ENCODE measurements around the gene LAMC1.
"Not testable (repeated sequence)": the region's sequence is repeated elsewhere in the genome, so short reads cannot be mapped to it uniquely, and the experiment has no call there.

LAMC1 gene

DNA sequence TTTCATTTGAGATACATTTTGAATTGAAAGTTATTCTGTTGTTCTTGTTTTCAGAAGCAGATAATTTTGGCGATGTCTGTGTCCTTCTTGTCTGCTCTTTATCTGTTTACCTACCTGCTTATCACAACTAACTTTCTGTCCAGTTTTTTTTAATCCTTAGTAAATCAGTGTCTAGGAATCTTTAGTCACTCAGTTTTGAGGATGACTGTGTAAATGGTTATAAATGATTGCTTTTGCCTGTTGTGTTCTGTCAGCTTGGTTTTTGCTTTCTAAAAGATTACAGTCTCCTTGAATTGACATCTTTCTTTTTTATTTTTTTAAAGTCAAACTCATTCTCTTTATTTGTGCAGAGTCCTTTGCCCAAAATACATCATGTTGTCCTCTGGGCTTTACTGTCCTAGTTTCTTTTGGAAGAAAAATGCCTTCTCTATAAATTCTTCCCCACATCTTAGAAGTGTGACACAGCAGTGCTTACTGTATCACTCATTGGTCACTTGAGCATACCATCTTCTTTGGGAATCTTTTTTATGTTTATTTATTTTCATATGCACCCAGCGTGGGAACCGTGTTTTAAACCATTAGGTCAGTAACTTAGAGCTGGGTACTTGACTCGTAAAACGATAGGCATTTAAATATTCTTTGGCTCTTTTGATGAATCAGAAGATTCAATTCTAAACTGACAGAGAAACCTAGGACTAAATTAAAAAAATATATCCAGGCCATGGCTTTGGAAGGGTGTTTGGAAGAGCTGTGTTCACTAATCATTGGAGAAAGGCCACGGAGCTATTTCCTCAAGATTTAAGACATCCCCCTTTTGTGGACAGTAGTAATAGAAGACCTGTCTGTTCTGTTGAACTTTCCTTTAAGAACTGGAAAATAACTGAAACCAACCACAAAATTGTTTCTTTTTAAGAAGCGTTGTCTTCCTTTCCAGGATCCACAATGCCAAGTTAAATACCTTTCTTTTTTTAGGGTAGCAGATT lies 20.9 kb downstream of the LAMC1 start:
- no peak for DNase-seq (ENCODE audit: low read depth in 2 of 2)

DNA sequence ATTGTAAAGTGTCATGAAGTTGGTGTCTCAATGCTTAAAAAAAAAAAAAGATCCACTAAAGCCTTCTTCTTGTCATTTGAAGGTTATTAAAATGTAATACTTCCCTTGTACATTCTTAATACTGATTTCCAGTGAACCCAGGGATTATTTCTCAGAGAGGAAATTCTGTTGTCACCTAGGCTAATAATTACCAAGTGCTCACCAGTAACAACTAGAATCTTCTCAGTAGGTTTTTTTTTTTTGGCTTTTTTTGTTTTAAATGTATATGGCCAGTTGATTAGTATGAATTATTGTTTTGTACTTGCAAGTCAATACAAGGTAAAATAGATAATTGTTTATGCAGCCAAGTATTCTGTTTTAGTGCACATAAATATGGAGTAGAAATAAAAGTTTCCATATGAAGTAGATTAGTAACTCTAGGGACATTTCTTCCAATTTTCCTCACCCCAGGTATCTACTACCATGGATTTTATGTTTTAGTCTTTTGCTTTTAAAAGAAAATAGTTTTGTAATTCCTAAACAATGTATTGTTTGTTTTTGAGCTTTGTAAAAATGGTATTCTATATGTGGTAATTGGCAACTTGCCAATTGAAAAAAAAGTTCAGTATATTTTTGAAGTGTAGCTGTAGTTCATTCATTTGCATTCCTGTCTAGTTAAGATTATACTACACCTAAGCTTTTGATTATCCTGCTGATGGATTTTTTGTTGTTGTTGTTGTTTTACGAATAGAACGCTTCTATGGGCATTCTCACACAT lies 21.9 kb downstream of the LAMC1 start:
- DNase-seq (ENCODE audit: low read depth in 2 of 2): no peak

DNA sequence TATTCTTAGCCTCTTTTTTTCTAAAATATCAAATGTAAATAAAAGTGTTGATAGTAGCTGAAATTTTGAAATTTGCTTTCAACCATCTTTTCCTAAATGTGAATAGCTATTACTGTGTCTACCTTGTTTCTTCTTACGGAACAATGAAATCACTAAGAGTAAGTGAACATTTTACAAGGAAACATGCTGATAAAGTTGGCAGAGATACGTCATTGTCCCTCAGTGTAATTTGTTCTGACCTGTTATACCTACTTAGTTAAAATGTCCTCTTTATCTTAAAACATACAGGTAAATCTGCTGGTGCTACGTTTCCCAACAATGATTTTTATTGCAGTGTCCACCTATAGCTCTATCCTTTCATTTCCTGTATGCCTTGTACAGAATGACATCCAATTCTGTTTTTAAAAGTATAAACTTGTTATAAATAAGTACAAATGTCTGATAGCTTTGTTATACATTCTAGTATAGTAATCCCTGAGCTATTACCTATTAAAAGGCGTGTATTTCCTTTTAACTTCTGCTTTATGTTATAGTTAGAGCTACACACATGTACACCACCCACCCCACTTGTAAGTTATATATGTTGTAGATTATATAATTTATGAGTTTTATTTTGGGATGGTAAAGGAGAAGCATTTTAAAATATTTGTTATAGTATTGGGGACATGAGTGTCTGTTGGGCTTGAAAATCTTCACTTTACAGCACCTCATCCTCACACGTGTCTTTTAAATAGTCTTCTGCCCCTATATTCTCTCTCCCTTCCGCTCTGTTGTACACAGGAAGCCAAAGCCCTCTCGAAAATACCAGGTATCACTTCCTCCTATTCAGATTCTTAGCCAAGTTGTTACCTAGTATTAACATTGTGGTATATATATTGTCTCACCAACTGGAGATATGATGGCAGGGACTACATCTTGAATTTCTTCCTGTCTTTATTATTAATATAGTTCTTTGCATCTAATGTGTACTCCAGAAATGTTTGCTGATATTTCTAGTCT lies 25.2 kb downstream of the LAMC1 start:
- DNase-seq (ENCODE audit: low read depth in 2 of 2): no peak

DNA sequence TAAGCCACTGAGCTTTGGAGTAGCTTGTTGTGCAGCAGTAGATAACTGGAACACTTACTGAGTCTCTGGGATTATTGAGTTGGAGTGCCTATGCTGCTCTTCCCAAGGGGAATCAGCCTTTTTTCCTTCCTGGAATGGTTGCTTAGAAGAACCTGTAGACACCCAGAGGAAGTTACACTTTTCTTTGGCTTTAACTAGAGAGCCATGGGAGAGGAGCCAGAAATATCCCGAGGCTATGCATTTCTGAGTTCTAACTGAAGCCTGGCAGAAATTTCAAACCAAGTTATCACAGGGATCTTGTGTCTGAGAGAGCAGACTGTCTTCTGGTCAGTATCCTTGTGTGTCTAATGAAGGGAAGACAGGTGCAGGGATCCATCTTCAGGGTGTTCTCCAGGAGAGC lies 28.3 kb downstream of the LAMC1 start:
- DNase-seq (ENCODE audit: low read depth in 2 of 2): no peak

DNA sequence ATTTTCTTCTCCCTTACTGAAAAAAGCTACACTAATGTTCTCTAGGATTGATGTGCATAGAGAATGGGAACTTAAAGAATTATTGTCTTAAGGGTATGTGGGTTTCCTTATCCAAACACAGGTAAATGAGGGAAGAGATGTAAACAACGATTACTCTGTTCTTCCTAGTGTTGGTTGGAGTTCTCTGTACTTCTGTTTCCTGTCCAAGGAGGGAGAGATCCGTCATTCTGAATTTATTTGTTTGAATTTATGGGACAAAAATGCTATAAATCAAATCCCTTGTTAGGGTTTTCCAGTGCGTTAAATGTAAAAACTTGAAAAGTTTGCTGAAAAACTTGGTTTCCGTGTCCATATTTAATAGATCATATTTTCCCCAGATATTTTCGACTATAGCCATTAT lies 29.6 kb downstream of the LAMC1 start:
- no peak for DNase-seq (ENCODE audit: low read depth in 2 of 2)

DNA sequence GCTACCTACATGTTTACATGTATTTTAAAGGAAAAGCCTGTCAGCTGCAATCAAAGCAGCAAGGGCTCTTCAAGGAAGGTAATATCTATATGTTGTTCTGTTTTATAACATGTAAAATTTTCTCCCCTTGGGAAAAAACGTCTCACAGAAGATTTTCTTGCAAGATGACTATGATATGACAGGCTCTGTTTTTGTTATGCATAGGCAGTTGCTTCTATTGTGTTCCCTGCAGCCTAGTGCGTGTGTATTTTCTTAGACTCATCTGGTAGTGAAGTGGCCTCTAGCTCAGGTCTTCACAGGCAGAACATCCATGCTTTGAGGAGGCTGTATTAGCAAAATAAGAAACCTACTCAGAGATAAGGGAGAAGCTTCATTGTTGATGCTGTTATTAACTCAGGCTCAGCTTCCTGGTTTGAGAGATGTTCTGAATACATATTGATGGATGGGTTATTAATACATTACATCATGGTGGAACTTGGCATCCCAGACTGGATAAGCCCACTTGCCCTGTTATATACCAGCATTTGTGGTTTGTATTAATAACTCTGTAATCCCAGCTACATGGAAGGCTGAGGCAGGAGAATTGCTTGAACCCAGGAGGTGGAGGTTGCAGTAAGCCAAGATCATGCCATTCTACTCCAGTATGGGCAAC lies 35.8 kb downstream of the LAMC1 start:
- no peak for DNase-seq (ENCODE audit: low read depth in 2 of 2)

DNA sequence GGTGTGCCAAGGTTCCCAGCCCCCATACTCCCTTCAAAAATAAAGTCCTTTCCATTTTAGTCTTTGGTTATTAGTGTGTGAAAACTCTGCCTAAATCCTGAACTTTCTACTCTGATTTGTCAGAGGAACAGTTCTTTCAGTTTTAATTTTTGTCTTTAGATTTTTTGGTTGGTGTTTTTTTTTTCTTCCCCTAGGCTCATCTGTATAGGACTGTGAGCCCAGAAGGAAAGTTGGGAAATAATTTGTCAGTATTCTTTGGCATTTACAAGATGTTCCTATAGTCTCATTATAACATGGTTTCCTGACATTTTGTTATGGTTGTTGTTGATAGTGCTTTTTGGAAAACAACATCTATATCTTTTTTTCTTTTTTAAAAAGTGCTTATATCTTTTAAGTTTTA lies 38.0 kb downstream of the LAMC1 start:
- no peak for DNase-seq (ENCODE audit: low read depth in 2 of 2)

DNA sequence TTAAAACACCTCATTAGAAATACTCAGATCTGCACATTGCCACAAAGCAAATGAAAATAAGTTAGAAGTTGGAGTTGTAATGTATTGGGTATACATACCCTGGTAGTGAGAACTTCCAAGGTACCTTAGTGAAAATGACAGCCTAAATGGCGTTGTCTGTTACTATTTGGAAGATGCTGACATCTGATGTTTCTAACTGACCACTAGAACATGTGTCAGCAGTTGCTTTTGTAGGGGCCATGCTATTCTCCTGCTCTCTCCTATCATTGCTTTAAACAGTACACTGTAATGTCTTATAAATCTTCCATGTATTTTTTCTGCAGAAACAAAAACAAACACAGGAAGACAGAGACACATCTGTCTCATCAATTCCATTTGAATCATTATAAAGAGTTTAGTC lies 40.1 kb downstream of the LAMC1 start:
- no peak for DNase-seq (ENCODE audit: low read depth in 2 of 2)

DNA sequence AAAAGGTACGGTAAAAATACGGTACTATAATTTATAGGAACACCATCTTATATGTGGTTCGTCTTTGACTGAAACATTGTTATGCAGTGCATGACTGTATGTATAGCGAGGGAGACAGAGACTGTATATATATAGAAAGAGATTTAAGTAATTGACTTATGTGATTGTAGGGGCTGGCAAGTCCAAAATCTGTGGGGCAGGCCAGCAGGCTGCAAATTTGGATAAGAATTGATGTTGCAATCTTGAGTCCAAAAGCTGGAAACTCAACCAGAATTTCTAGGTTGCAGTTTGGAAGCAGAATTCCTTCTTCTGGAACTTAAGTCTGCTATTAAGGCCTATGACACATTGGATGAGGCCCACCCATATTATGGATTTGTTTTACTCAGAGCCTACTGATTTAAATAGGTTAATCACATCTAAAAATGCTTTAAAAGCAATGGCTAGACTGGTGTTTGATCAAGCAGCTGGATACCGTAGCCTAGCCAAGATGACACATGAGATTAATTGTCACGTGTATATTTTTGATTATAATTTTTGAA lies 42.0 kb downstream of the LAMC1 start:
- DNase-seq (ENCODE audit: low read depth in 2 of 2): no peak

DNA sequence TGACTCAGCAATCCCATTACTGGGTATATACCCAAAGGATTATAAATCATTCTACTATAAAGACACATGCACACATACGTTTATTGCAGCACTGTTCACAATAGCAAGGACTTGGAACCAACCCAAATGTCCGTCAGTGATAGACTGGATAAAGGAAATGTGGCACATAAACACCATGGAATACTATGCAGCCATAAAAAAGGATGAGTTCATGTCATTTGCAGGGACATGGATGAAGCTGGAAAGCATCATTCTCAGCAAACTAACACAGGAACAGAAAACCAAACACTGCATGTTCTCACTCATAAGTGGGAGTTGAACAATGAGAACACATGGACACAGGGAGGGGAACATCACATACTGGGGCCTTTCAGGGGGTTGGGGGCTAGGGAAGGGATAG lies 43.2 kb downstream of the LAMC1 start:
- DNase-seq (ENCODE audit: low read depth in 2 of 2): not testable (repeated sequence)

DNA sequence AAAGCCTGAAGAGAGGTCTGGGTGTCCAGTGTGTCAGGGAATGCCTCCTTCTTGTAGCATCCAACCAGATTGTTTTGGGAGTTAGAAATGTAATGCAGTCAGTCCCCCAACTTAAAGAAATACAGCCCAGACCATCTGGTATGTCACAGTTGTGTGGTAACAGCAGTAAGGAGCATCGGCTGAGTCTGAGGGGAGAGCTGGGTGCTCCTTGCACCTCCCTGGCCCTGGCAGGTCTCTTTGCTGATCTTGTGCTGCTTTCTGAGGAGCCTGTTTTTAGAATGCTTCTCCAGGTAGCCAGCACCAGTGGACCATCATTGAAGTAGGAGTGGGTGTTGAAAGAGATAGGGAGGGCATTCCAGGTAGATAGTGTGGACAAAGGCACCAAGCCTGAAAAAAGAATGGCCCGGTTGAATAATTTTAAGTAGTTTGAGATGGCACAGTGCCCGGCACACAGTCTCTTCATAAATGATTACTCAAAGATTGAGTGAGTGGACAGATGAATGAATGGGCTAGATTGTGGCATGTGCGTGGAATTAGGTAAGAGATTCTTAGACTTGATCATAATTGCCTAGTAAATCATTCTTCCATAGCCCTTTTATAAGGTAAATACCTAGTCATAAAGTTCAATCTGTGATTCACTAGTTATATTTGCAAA lies 46.5 kb downstream of the LAMC1 start:
- DNase-seq (ENCODE audit: low read depth in 2 of 2): no peak

DNA sequence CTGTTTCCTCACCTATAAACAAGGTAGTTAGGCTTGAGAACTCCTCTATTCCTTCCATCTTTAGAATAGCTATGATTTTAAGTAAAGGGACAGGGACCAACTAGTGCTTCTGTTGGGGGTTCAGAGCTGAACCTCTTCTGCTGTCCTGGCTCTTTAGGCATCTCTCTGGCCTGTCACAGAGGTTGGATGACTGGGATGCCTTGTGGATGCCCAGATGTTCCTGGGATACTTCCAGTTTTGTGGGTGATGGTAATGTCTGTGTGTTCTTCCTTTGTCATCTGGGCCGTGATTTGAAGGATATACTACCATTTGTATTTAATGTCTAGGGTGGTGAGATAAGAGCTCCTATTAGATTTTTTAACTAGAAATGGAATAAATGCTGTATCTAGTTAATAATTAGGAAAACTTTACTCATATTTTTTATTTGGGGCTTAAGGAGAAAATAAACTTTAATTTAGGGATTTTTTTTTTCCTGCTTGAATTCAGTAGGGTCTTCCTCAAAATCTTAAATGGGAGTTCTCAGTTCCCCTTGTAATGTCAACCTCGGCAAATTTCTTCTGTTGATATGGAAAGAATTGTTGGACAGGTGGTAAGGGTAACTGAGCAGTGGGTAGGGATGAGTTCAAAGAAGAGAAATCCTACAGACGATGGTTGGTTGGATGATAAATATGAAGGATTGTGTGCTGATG lies 47.2 kb downstream of the LAMC1 start:
- DNase-seq (ENCODE audit: low read depth in 2 of 2): no peak

DNA sequence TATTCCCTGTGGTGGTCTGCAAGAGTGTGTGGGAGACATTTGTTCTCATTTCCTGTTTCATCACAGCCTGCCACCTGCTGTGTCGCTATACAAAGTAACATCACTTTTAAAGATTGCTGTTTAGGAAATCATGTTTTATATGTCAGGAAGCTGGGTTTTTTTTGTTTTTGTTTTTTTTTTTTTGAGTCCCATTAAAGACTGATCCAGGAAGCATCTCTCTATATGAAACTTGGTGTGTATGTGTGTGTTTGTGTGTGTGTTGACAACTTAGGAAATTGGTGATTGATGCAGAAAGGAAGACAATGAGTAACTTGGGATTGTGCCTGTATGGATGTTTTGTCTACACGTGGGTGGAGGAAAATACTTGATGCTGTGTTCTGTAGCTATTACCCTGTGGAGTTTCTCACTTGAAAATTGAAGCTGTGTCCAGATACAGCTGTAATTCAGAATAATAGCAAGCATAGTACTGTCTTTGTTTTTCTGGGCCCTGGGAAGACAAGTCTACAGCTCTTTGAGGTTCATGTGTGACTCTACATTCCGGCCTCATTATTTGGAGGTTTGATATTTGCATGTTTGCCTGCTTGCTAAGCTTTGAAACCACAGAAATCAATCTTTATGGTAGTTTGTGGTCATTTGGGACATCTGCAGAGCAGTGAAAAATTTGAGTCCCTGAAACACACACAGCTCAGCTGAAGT lies 47.9 kb downstream of the LAMC1 start:
- DNase-seq (ENCODE audit: low read depth in 2 of 2): no peak

DNA sequence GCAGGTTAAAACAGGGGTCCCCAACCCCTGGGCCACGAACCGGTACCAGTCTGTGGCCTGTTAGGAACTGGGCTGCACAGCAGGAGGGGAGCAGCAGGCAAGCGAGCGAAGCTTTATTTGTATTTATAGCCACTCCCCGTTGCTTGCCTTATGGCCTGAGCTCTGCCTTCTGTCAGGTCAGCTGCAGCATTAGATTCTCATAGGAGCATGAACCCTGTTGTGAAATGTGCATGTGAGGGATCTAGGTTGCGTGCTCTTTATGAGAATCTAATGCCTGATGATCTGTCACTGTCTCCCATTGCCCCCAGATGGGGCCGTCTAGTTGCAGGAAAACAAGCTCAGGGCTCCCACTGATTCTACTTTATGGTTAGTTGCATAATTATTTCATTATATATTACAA lies 49.4 kb downstream of the LAMC1 start:
- not testable (repeated sequence) for DNase-seq (ENCODE audit: low read depth in 2 of 2)

DNA sequence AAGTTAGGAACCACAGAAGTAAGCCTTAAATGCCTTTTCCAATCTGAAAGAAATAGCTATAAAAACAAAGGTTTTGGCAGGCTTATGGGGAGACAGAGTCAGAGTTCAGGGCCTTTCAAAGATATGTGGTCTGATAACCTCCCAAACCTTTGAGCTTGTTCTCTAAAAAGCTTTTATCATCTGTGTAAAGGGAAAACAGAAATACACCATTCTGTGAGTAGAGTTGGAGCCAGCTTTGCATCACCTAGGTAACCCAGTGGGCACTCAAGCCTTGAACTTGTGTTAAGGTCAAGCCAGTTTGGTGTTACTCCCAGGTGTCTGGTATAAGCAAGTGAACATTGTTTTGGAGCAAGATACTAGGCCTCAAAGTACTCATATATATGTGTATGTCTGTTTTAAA lies 50.1 kb downstream of the LAMC1 start:
- no peak for DNase-seq (ENCODE audit: low read depth in 2 of 2)

DNA sequence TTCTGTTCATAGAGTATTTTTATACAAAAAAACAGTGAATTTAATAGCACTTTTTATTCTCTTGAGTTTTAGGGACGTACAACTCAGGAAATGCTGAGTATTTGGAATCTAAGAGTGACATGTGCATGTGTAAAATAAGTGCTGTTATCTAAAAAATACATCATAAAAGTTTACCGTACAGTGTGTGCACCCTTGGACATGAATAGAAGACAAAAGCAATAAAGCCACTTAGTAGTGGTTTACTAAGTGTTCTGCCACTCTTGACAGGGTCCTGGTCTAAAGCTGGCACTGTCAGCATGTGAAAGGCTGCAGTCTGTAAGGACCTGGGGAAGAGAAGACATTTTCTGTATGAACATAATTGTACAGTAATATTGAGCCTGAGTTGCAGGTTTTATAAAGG lies 51.0 kb downstream of the LAMC1 start:
- no peak for DNase-seq (ENCODE audit: low read depth in 2 of 2)

DNA sequence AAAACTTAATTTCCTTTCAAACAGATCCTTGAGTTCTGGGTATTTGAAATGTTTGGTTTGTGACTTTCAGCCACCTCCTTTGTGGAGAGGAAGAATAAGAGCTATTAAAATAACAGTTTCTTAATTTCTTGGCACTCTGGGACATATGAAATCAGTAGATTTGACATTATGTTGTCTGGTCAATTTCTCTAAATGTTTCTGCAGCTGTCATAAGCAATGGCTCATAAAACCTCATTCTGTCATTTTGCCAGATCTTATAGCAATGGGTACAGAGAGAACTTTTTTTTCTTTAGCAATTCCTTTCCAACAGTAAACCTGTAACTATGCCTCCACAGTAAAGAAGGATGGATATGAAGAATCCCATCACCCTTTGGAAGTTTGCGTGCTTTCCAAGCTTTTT lies 52.6 kb downstream of the LAMC1 start:
- no peak for DNase-seq (ENCODE audit: low read depth in 2 of 2)

DNA sequence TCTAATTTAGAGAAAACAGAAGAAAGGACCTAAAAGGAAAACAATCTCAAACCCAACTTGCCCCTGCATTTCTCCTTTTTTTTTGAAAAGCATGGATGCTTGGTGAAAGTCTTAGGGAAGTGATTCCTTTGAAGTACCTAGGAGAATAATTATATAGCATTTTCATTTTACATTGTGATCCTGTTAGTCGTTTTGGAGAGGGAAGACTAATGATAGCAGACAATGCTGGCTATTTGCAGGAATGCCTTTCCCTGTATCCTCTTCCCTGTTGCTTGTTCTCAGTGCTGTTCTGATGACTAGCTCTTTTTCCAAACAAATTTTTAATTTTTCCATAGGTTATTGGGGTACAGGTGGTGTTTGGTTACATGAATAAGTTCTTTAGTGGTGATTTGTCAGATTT lies 53.9 kb downstream of the LAMC1 start:
- DNase-seq (ENCODE audit: low read depth in 2 of 2): no peak

DNA sequence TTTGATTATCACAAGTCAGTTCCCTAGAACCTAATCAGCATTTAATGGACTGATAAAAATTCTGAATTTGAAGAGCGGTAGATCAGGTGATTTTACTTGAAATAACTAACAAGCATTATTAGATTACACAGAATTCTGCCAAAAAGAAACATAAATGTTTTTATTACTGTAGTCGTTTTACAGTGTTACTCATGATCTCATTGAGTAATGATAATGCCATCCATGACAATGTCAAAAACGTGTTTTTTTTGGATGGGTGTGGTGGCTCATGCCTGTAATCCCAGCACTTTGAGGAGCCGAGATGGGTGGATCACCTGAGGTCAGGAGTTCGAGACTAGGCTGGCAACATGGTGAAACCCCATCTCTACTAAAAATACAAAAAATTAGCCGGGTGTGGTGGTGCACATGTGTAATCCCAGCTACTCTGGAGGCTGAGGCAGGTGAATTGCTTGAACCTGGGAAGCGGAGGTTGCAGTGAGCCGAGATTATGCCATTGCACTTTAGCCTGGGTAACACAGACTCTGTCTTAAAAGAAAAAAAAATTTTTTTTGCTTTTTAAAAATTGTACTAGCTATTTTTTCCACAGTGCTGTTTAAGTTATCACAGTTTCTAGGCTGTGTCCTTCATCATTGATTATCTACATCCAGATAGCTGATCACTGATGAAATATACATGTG lies 56.6 kb downstream of the LAMC1 start:
- no peak for DNase-seq (ENCODE audit: low read depth in 2 of 2)

Measured in stimulated activated CD8-positive, alpha-beta memory T cell treated with anti-CD3 and anti-CD28 coated beads, Interleukin-2, amount 100 ng/mL, for 48 hours (primary cell).